Neural cell (in vitro differentiated cells): ENCODE results near the gene ARID3A. TPM values are rescaled to one million over a fixed set of nuclear protein-coding genes. Genes with fewer than 3 reads are reported as not detected.
A peak's percentile ranks its signal among the peaks of the same experiment; 100 is the strongest.

ENCODE experiments used
- H2AFZ ChIP-seq: fragments of 200-600, 300-800 bp; sonication (generic), shearing (Covaris generic); 2 replicates; pipeline ENCODE4 v1.6.0; 2014; ENCODE audit warnings: low read depth, mild to moderate bottlenecking, antibody characterized with exemption, low read length, moderate library complexity
- H3F3A ChIP-seq: fragments of 200-600 bp; shearing (Covaris generic); 2 replicates; pipeline ENCODE4 v1.6.1; 2016; ENCODE audit warnings: mild to moderate bottlenecking, moderate library complexity, mixed read lengths, antibody characterized with exemption, low read length; ENCODE audit not compliant: insufficient read depth, poor library complexity, severe bottlenecking
- H3K27ac ChIP-seq: fragments of 200-600, 300-800 bp; sonication (generic), shearing (Covaris generic); 2 replicates; pipeline ENCODE4 v1.5.1; 2014; ENCODE audit warnings: mild to moderate bottlenecking, low read length, moderate library complexity
- H3K27me3 ChIP-seq: fragments of 300-800, 200-600 bp; sonication (generic), shearing (Covaris generic); 2 replicates; pipeline ENCODE4 v1.6.0; 2014; ENCODE audit warnings: mild to moderate bottlenecking, low read depth, low read length, moderate library complexity; ENCODE audit not compliant: insufficient read depth
- H3K36me3 ChIP-seq: fragments of 300-800, 200-600 bp; sonication (generic), shearing (Covaris generic); 2 replicates; pipeline ENCODE4 v1.5.1; 2014; ENCODE audit warnings: mild to moderate bottlenecking, antibody characterized with exemption, low read length, moderate library complexity; ENCODE audit not compliant: insufficient read depth
- H3K4me2 ChIP-seq: fragments of 300-800, 200-600 bp; sonication (generic), shearing (Covaris generic); 2 replicates; pipeline ENCODE4 v1.6.0; 2014; ENCODE audit warnings: mild to moderate bottlenecking, low read length
- H3K4me3 ChIP-seq: fragments of 300-800, 200-600 bp; sonication (generic), shearing (Covaris generic); 2 replicates; pipeline ENCODE4 v1.5.1; 2014; ENCODE audit warnings: mild to moderate bottlenecking, low read length, moderate library complexity
- H3K79me2 ChIP-seq: fragments of 200-600 bp; shearing (Covaris generic); replicated peaks from 2 replicates; pipeline ENCODE4 v1.6.0; 2014; ENCODE audit warnings: mild to moderate bottlenecking, low read length, moderate library complexity; ENCODE audit not compliant: insufficient read depth
- H3K9ac ChIP-seq: fragments of 300-800, 200-600 bp; sonication (generic), shearing (Covaris generic); 2 replicates; pipeline ENCODE4 v1.6.1; 2016; ENCODE audit warnings: mild to moderate bottlenecking, low read length, mixed read lengths
- H3K9me2 ChIP-seq: fragments of 200-600 bp; shearing (Covaris generic); 2 replicates; pipeline ENCODE4 v1.6.1; 2016; ENCODE audit warnings: mild to moderate bottlenecking, low read length, mixed read lengths; ENCODE audit not compliant: insufficient read depth
- H3K9me3 ChIP-seq: fragments of 200-600, 300-800 bp; sonication (generic), shearing (Covaris generic); 2 replicates; pipeline ENCODE4 v1.6.1; 2016; ENCODE audit warnings: mild to moderate bottlenecking, mixed run types, low read length, moderate library complexity, mixed read lengths
- H4K20me1 ChIP-seq: fragments of 200-600 bp; shearing (Covaris generic); 2 replicates; pipeline ENCODE4 v1.6.1; 2016; ENCODE audit warnings: mild to moderate bottlenecking, mixed run types; ENCODE audit not compliant: insufficient read depth
- CTCF ChIP-seq: fragments of 450-650 bp; IDR thresholded peaks from 2 replicates; pipeline ENCODE4 v1.5.1; 2014; ENCODE audit warnings: antibody characterized with exemption, mild to moderate bottlenecking, moderate library complexity; ENCODE audit not compliant: poor library complexity, severe bottlenecking
- EP300 ChIP-seq: fragments of 450-650 bp; conservative IDR thresholded peaks from 2 replicates; pipeline ENCODE4 v1.6.1; 2014; ENCODE audit warnings: antibody characterized with exemption, mild to moderate bottlenecking, moderate library complexity; ENCODE audit not compliant: poor library complexity, severe bottlenecking
- EZH2 ChIP-seq: fragments of 200-600, 300-800 bp; shearing (Covaris generic), sonication (generic); IDR thresholded peaks from 2 replicates; pipeline ENCODE4 v1.6.1; 2014; ENCODE audit warnings: antibody characterized with exemption, low read length, borderline replicate concordance, mild to moderate bottlenecking; ENCODE audit not compliant: insufficient read depth, poor library complexity, severe bottlenecking
- MXI1 ChIP-seq: fragments of 450-650 bp; conservative IDR thresholded peaks from 2 replicates; pipeline ENCODE4 v1.6.1; 2014; ENCODE audit warnings: antibody characterized with exemption, mild to moderate bottlenecking; ENCODE audit not compliant: poor library complexity, severe bottlenecking
- POLR2AphosphoS5 ChIP-seq: IDR thresholded peaks from 2 replicates; pipeline ENCODE4 v1.6.1; 2012
- RAD21 ChIP-seq: fragments of 450-650 bp; conservative IDR thresholded peaks from 2 replicates; pipeline ENCODE4 v1.6.1; 2014; ENCODE audit warnings: antibody characterized with exemption, mild to moderate bottlenecking, moderate library complexity
- REST ChIP-seq: IDR thresholded peaks from 2 replicates; pipeline ENCODE4 v1.6.1; 2012; ENCODE audit warnings: borderline replicate concordance
- SMC3 ChIP-seq: fragments of 450-650 bp; conservative IDR thresholded peaks from 2 replicates; pipeline ENCODE4 v1.6.1; 2014; ENCODE audit warnings: antibody characterized with exemption, mild to moderate bottlenecking, moderate library complexity; ENCODE audit not compliant: poor library complexity
- TAF1 ChIP-seq: IDR thresholded peaks from 2 replicates; pipeline ENCODE4 v1.6.1; 2012; ENCODE audit warnings: low read depth
- polyA plus RNA-seq: library from polyadenylated mRNA; depleted of rRNA; stranded (reverse); fragments of >200 nt; gene quantifications from 2 replicates; pipeline ENCODE4 v1.2.3, GENCODE V29; 2014

The ARID3A gene
- polyA plus RNA-seq, 1 donor from 2014 or later, result 11.4 TPM

GRCh38 chr19:902093-902370 lies 23.8 kb upstream of the ARID3A start:
- Histone ChIP-seq H3K9me2 (no peaks in the 10 kb centered on the region), H3K9me3 (no peaks in the 10 kb centered on the region), H2AFZ (no peak overlapping the region), H3K4me3 (no peak overlapping the region), H3K9ac (no peak overlapping the region), H3K36me3 (no peaks in the 10 kb centered on the region), H4K20me1 (no peaks in the 10 kb centered on the region), H3K79me2 (no peaks in the 10 kb centered on the region), H3K4me2 (no peak overlapping the region), H3F3A (no peaks in the 10 kb centered on the region), H3K27ac (no peak overlapping the region), H3K27me3 (no peaks in the 10 kb centered on the region)
- no peak for TF ChIP-seq SMC3
- TF ChIP-seq EZH2, result no peak
- no peak for TF ChIP-seq RAD21
- TF ChIP-seq TAF1, result no peak
- TF ChIP-seq POLR2AphosphoS5, result no peak
- TF ChIP-seq EP300, result no peak
- TF ChIP-seq CTCF, result no peak
- TF ChIP-seq REST, result no peak

- no peak overlapping the region for H3K4me3 ChIP-seq
Measured at GRCh38 chr19:902446-903226, 23.2 kb upstream of the ARID3A start.

More at GRCh38 chr19:902446-903226, 23.2 kb upstream of the ARID3A start:
- H3K27ac ChIP-seq, result peak overlapping the region; percentile 23
- no peaks in the 10 kb centered on the region for H3F3A ChIP-seq
- H4K20me1 ChIP-seq, result no peaks in the 10 kb centered on the region
- H2AFZ ChIP-seq, result no peak overlapping the region
- no peaks in the 10 kb centered on the region for H3K9me2 ChIP-seq
- no peaks in the 10 kb centered on the region for H3K36me3 ChIP-seq
- TF ChIP-seq EZH2 (no peak), POLR2AphosphoS5 (no peak), EP300 (no peak), TAF1 (no peak), REST (no peak), MXI1 (no peak), CTCF (no peak), RAD21 (no peak), SMC3 (no peak)
- no peak overlapping the region for H3K4me2 ChIP-seq
- peaks cover 3% of the 10 kb centered on the region for H3K79me2 ChIP-seq
- no peaks in the 10 kb centered on the region for H3K27me3 ChIP-seq
- no peak overlapping the region for H3K9ac ChIP-seq
- H3K9me3 ChIP-seq, result no peaks in the 10 kb centered on the region
